WTC11 (cell line): Measurements from ENCODE around the gene AHNAK2. TPM values are rescaled to one million over a fixed set of nuclear protein-coding genes. Genes with fewer than 3 reads are reported as not detected.

Source experiments
- ATAC-seq: fragments of 200-7000 bp; cut with Tn5 transposase; 2 replicates; pipeline ENCODE4 v1.10.0; 2021; ENCODE audit warnings: mild to moderate bottlenecking, moderate library complexity
- CTCF ChIA-PET: fragments of 300-600 bp; sonication (Branson Sonifier 250); formaldehyde crosslinking; loops from one replicate; lab custom pipeline; 2021; ENCODE audit warnings: antibody characterized with exemption; lab: Charles Lee
- POLR2A ChIA-PET: fragments of 350-600 bp; sonication (Branson Sonifier 250); formaldehyde crosslinking; loops from one replicate; lab custom pipeline; 2021; ENCODE audit warnings: antibody characterized with exemption; lab: Charles Lee
- DNase-seq: peaks from one replicate; pipeline ENCODE4 v3.0.0; 2021; ENCODE audit warnings: low spot score
- H3K27ac Mint-ChIP-seq: 2 replicates; pipeline ENCODE4 v1.8.0; 2021; ENCODE audit warnings: mixed read lengths
- H3K27me3 Mint-ChIP-seq: 2 replicates; pipeline ENCODE4 v1.8.0; 2021; ENCODE audit warnings: low read depth, mild to moderate bottlenecking, moderate library complexity, mixed read lengths
- H3K36me3 Mint-ChIP-seq: 2 replicates; pipeline ENCODE4 v1.8.0; 2021; ENCODE audit warnings: mixed read lengths
- H3K4me1 Mint-ChIP-seq: 2 replicates; pipeline ENCODE4 v1.8.0; 2022; ENCODE audit warnings: mixed read lengths
- H3K4me3 Mint-ChIP-seq: 2 replicates; pipeline ENCODE4 v1.8.0; 2021; ENCODE audit warnings: mild to moderate bottlenecking, moderate library complexity, mixed read lengths
- H3K9me3 Mint-ChIP-seq: 2 replicates; pipeline ENCODE4 v1.8.0; 2021; ENCODE audit warnings: mixed read lengths
- AR ChIP-seq: fragments of 250-450 bp; sonication (Bioruptor Pico); IDR thresholded peaks from 2 replicates; pipeline ENCODE4 v1.9.0; 2021; ENCODE audit warnings: mild to moderate bottlenecking
- ATF1 ChIP-seq: sonication (generic); formaldehyde crosslinking; IDR thresholded peaks from 2 replicates; pipeline ENCODE4 v1.8.1; 2023; ENCODE audit warnings: mild to moderate bottlenecking, moderate library complexity, missing genetic modification reagents
- ATF2 ChIP-seq: sonication (generic); formaldehyde crosslinking; IDR thresholded peaks from 2 replicates; pipeline ENCODE4 v1.8.1; 2022; ENCODE audit warnings: low read depth, missing genetic modification reagents, borderline replicate concordance
- CREM ChIP-seq: sonication (generic); formaldehyde crosslinking; IDR thresholded peaks from 2 replicates; pipeline ENCODE4 v1.8.1; 2022; ENCODE audit warnings: mild to moderate bottlenecking, missing genetic modification reagents, moderate library complexity
- E2F1 ChIP-seq: sonication (generic); formaldehyde crosslinking; IDR thresholded peaks from 2 replicates; pipeline ENCODE4 v1.8.0; 2022; ENCODE audit warnings: mild to moderate bottlenecking, missing genetic modification reagents
- E2F5 ChIP-seq: sonication (generic); formaldehyde crosslinking; IDR thresholded peaks from 2 replicates; pipeline ENCODE4 v1.8.1; 2022; ENCODE audit warnings: mild to moderate bottlenecking, moderate library complexity, missing genetic modification reagents
- ETV6 ChIP-seq: sonication (generic); formaldehyde crosslinking; IDR thresholded peaks from 2 replicates; pipeline ENCODE4 v1.8.1; 2022; ENCODE audit warnings: mild to moderate bottlenecking, missing genetic modification reagents
- FOXP1 ChIP-seq: sonication (generic); formaldehyde crosslinking; IDR thresholded peaks from 2 replicates; pipeline ENCODE4 v1.8.0; 2022; ENCODE audit warnings: missing genetic modification reagents, mild to moderate bottlenecking, moderate library complexity, borderline replicate concordance
- IRF1 ChIP-seq: sonication (generic); formaldehyde crosslinking; IDR thresholded peaks from 2 replicates; pipeline ENCODE4 v1.8.0; 2023; ENCODE audit warnings: missing genetic modification reagents
- JAZF1 ChIP-seq: fragments of 250-450 bp; sonication (Bioruptor Pico); IDR thresholded peaks from 2 replicates; pipeline ENCODE4 v1.9.0; 2021; ENCODE audit warnings: moderate library complexity, mild to moderate bottlenecking, inconsistent platforms
- MXD4 ChIP-seq: fragments of 250-450 bp; sonication (Bioruptor Pico); IDR thresholded peaks from 2 replicates; pipeline ENCODE4 v1.8.0; 2021; ENCODE audit warnings: mild to moderate bottlenecking, moderate library complexity, borderline replicate concordance
- NFYB ChIP-seq: sonication (generic); formaldehyde crosslinking; conservative IDR thresholded peaks from 2 replicates; pipeline ENCODE4 v1.8.0; 2022; ENCODE audit warnings: low read depth, missing genetic modification reagents
- NR2C2 ChIP-seq: sonication (generic); formaldehyde crosslinking; IDR thresholded peaks from 2 replicates; pipeline ENCODE4 v1.8.0; 2022; ENCODE audit warnings: mild to moderate bottlenecking, missing genetic modification reagents
- OVOL2 ChIP-seq: fragments of 250-450 bp; sonication (Bioruptor Pico); IDR thresholded peaks from 2 replicates; pipeline ENCODE4 v1.9.0; 2021; ENCODE audit warnings: mild to moderate bottlenecking, borderline replicate concordance
- SMAD3 ChIP-seq: sonication (generic); formaldehyde crosslinking; IDR thresholded peaks from 2 replicates; pipeline ENCODE4 v1.8.0; 2022; ENCODE audit warnings: missing genetic modification reagents, mild to moderate bottlenecking, borderline replicate concordance
- TCF7 ChIP-seq: sonication (generic); formaldehyde crosslinking; IDR thresholded peaks from 2 replicates; pipeline ENCODE4 v1.8.0; 2022; ENCODE audit warnings: mild to moderate bottlenecking, low read depth, missing genetic modification reagents, moderate library complexity
- TP53 ChIP-seq: sonication (generic); formaldehyde crosslinking; IDR thresholded peaks from 2 replicates; pipeline ENCODE4 v1.8.1; 2023; ENCODE audit warnings: mild to moderate bottlenecking, missing genetic modification reagents
- USF1 ChIP-seq: sonication (generic); formaldehyde crosslinking; IDR thresholded peaks from 2 replicates; pipeline ENCODE4 v1.8.0; 2022; ENCODE audit warnings: mild to moderate bottlenecking, missing genetic modification reagents
- USF2 ChIP-seq: sonication (generic); formaldehyde crosslinking; IDR thresholded peaks from 2 replicates; pipeline ENCODE4 v1.8.1; 2023; ENCODE audit warnings: mild to moderate bottlenecking, missing genetic modification reagents, moderate library complexity
- ZBTB43 ChIP-seq: sonication (generic); formaldehyde crosslinking; IDR thresholded peaks from 2 replicates; pipeline ENCODE4 v1.8.1; 2023; ENCODE audit warnings: mild to moderate bottlenecking, missing genetic modification reagents
- ZNF317 ChIP-seq: sonication (generic); formaldehyde crosslinking; IDR thresholded peaks from 2 replicates; pipeline ENCODE4 v1.8.1; 2023; ENCODE audit warnings: low read depth, mild to moderate bottlenecking, moderate library complexity, missing genetic modification reagents, borderline replicate concordance
- ZNF396 ChIP-seq: fragments of 250-450 bp; sonication (Bioruptor Pico); IDR thresholded peaks from 2 replicates; pipeline ENCODE4 v1.8.0; 2021; ENCODE audit warnings: mild to moderate bottlenecking, moderate library complexity, borderline replicate concordance
- total RNA-seq: library from RNA; stranded (reverse); gene quantifications from 3 replicates; pipeline ENCODE4 v1.2.3, GENCODE V29; 2021

The AHNAK2 gene
- total RNA-seq, 1 experiment from 2014 or later = 3.5 TPM

- DNase-seq = peak; percentile 60
- Mint-ChIP-seq H3K27me3 (no peaks in the 10 kb centered on the region; the same call in 1 of the 2 replicates), H3K4me1 (peaks cover 56% of the 10 kb centered on the region), H3K27ac (peak overlapping the region; percentile 63), H3K4me3 (peak overlapping the region; percentile 87), H3K9me3 (no peaks in the 10 kb centered on the region), H3K36me3 (peaks cover 14% of the 10 kb centered on the region)
- CTCF ChIA-PET = interaction anchor here (0.9 to 3.1 kb wide), 7 partner anchors 10 to 87 kb away, joined by 3 to 21 read pairs (median 3); no protein-coding TSS in a partner anchor
- ATAC-seq = peak; percentile 7
- POLR2A ChIA-PET = interaction anchor here (0.6 kb wide), 1 partner anchor 98 kb away, joined by 3 read pairs; no protein-coding TSS in a partner anchor
- TF ChIP-seq TCF7 (no peak), FOXP1 (CRISPR knock-in tag) (0 out of 2 replicates have a peak, but pooled peaks have one; percentile 35), ZBTB43 (CRISPR knock-in tag) (0 out of 2 replicates have a peak, but pooled peaks have one; percentile 34)
These were observed 43.6 kb upstream of the AHNAK2 start for GRCh38 chr14:105021656-105022275.

GRCh38 chr14:105020815-105021655 lies 42.9 kb upstream of the AHNAK2 start, which contains the start of gene CDCA4:
Gene CDCA4 (minus strand): TSS chr14:105021083. CDS start chr14:105011929, 9,154 bp downstream.
- H3K9me3 Mint-ChIP-seq = no peaks in the 10 kb centered on the region
- peaks cover 63% of the 10 kb centered on the region for H3K4me1 Mint-ChIP-seq
- H3K4me3 Mint-ChIP-seq = peak within 1 kb of the TSS; percentile 88
- no peaks in the 10 kb centered on the region; the same call in 1 of the 2 replicates for H3K27me3 Mint-ChIP-seq
- DNase-seq = peak; percentile 96
- ChIA-PET CTCF (interaction anchor here (0.6 to 3.1 kb wide), 12 partner anchors 11 to 460 kb away, joined by 3 to 21 read pairs (median 3); no protein-coding TSS in a partner anchor), POLR2A (no interaction called here)
- peak; percentile 89 for ATAC-seq
- H3K36me3 Mint-ChIP-seq = peaks cover 15% of the 10 kb centered on the region
- peak within 1 kb of the TSS; percentile 73 for H3K27ac Mint-ChIP-seq
- TF ChIP-seq ZNF396 = no peak
- peak; percentile 24; the same call in 1 of the 2 replicates for TF ChIP-seq ETV6 (CRISPR knock-in tag)
- peak; percentile 82; the same call in 1 of the 2 replicates for TF ChIP-seq E2F1
- TF ChIP-seq ATF2 (CRISPR knock-in tag) = no peak
- TF ChIP-seq ATF1 (CRISPR knock-in tag) = no peak
- TF ChIP-seq NR2C2 (CRISPR knock-in tag) = no peak
- TF ChIP-seq TP53 (CRISPR knock-in tag) = peak; percentile 93
- peak; percentile 93 for TF ChIP-seq USF2 (CRISPR knock-in tag)
- TF ChIP-seq AR (CRISPR knock-in tag) = no peak
- peak; percentile 92 for TF ChIP-seq USF1
- TF ChIP-seq JAZF1 (CRISPR knock-in tag) = no peak
- TF ChIP-seq ZNF317 = no peak
- TF ChIP-seq CREM = no peak; the same call in 1 of the 2 replicates
- peak; percentile 98 for TF ChIP-seq E2F5 (CRISPR knock-in tag)
- TF ChIP-seq NFYB (CRISPR knock-in tag) = peak; percentile 82
- no peak for TF ChIP-seq IRF1 (CRISPR knock-in tag)
- no peak for TF ChIP-seq MXD4 (CRISPR knock-in tag)
- TF ChIP-seq OVOL2 (CRISPR knock-in tag) = no peak
- TF ChIP-seq SMAD3 (CRISPR knock-in tag) = no peak
